Right atrium auricular region (tissue), 2 donors: ENCODE results near the gene SLC9A1. TPM values are rescaled to one million over a fixed set of nuclear protein-coding genes. Genes with fewer than 3 reads are reported as not detected.
"Not testable (repeated sequence)": the region's sequence is repeated elsewhere in the genome, so short reads cannot be mapped to it uniquely, and the experiment has no call there.

Source experiments
- DNase-seq: peaks from one replicate; pipeline ENCODE4 v3.0.0-alpha.2; 2019; ENCODE audit warnings: low spot score
- H3K27ac ChIP-seq, 2 donors: fragments of 200-600 bp; sonication (generic); 1 replicate in 1 of 2; 2 replicates in 1 of 2; pipeline ENCODE4 v1.5.1; 2016 to 2019
- H3K27me3 ChIP-seq, 2 donors: fragments of 200-600 bp; sonication (generic); one replicate each; pipeline versions ENCODE4 v1.5.1 to v1.6.0; 2017 to 2019
- H3K36me3 ChIP-seq: fragments of 200-600 bp; sonication (generic); one replicate; pipeline ENCODE4 v1.5.1; 2016
- H3K4me1 ChIP-seq, 2 donors: fragments of 200-600 bp; sonication (generic); one replicate each; pipeline versions ENCODE4 v1.5.1 to v1.6.0; 2017 to 2019
- H3K4me3 ChIP-seq, 2 donors: fragments of 200-600 bp; sonication (generic); 1 replicate in 1 of 2; 2 replicates in 1 of 2; pipeline ENCODE4 v1.5.1; 2017 to 2019; ENCODE audit warnings: mild to moderate bottlenecking in 1 of 2, moderate library complexity in 1 of 2
- H3K9me3 ChIP-seq, 2 donors: fragments of 200-600 bp; sonication (generic); one replicate each; pipeline ENCODE4 v1.5.1; 2019
- total RNA-seq, 2 donors: library from RNA; depleted of rRNA; stranded (reverse); fragments of >200 nt; gene quantifications; one replicate each; pipeline ENCODE4 v1.1.0, GENCODE V29; 2016
- TF ChIP-seq, protein P1 (sequence below), 2 donors: fragments of 200-600 bp; sonication (generic); IDR thresholded peaks; one replicate each; pipeline ENCODE4 v1.5.1; 2019; ENCODE audit warnings: antibody characterized with exemption in 2 of 2

The SLC9A1 gene
- total RNA-seq, 2 donors from 2014 or later, result 20.0 to 28.3 TPM

DNA sequence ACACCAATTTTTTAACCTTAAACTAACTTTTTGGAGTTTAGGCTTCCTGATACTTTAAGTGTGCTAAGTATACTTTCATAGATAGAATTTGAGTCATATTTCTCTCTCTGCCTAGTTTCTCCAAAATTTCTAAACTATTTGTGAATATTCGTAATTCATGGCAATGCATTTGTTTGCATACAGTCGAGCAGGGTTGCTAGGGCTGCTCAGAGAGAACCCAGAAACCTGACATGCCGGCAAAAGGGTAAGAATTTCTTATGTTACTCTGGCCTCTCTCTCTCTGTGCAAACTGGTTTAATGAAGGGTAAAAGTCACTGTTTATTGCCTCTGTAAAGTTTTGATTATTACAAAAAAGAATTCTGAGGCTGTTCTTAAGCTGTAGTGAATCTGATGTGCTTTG is 25.1 kb upstream of the SLC9A1 start:
- Histone ChIP-seq H3K36me3 (no peaks in the 10 kb centered on the region), H3K27ac (no peak overlapping the region), H3K4me1 (no peaks in the 10 kb centered on the region), H3K4me3 (no peak overlapping the region), H3K9me3 (peaks cover 0 to 15% of the 10 kb centered on the region in 2 donors), H3K27me3 (no peaks in the 10 kb centered on the region)
- TF ChIP-seq, protein P1, sequence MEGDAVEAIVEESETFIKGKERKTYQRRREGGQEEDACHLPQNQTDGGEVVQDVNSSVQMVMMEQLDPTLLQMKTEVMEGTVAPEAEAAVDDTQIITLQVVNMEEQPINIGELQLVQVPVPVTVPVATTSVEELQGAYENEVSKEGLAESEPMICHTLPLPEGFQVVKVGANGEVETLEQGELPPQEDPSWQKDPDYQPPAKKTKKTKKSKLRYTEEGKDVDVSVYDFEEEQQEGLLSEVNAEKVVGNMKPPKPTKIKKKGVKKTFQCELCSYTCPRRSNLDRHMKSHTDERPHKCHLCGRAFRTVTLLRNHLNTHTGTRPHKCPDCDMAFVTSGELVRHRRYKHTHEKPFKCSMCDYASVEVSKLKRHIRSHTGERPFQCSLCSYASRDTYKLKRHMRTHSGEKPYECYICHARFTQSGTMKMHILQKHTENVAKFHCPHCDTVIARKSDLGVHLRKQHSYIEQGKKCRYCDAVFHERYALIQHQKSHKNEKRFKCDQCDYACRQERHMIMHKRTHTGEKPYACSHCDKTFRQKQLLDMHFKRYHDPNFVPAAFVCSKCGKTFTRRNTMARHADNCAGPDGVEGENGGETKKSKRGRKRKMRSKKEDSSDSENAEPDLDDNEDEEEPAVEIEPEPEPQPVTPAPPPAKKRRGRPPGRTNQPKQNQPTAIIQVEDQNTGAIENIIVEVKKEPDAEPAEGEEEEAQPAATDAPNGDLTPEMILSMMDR (IDR thresholded peaks at IDR 0.05), result no peak
- no peak for DNase-seq

DNA sequence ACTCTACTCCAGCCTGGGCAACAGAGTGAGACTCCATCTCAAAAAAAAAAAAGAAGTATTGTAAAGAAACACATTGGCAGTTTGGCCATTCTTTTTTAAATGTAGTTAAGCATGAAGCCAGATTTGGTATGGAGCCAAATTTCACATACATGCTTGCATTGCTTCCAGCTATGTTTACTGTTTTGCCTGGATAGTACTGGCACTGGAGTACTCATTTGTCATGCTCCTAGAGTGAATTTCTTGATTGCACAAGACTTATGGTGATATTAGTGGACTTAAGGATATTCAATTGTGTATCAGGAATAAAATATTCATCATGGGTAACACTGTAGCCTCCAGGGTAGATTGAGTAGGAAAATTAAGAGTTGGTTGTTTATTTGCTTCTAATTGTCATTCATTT is 24.5 kb upstream of the SLC9A1 start:
- peaks cover 0 to 15% of the 10 kb centered on the region in 2 donors for H3K9me3 ChIP-seq
- no peak for DNase-seq
- H3K27me3 ChIP-seq, result no peaks in the 10 kb centered on the region
- TF ChIP-seq, protein P1 (IDR thresholded peaks at IDR 0.05), result no peak
- H3K4me1 ChIP-seq, result no peaks in the 10 kb centered on the region
- H3K4me3 ChIP-seq, result no peak overlapping the region
- no peaks in the 10 kb centered on the region for H3K36me3 ChIP-seq
- no peak overlapping the region for H3K27ac ChIP-seq

DNA sequence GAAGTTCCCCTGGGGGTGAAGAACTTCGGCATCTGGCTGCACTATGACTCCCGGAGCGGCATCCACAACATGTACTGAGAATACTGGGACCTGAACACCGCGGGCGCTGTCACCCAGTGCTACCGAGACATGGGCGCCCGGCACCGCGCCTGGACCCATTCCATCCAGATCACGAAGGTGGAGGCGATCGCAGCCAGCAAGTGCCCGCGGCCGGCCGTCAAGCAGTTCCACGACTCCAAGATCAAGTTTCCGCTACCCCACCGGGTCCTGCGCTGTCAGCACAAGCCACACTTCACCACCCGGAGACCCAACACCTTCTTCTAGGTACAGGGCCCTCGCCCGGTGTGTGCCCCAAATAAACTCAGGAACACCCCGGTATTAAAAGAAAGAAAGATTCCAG is 22.0 kb upstream of the SLC9A1 start:
- H3K4me3 ChIP-seq, result no peak overlapping the region
- H3K9me3 ChIP-seq, result peaks cover 0 to 7% of the 10 kb centered on the region in 2 donors
- no peaks in the 10 kb centered on the region for H3K4me1 ChIP-seq
- TF ChIP-seq, protein P1 (IDR thresholded peaks at IDR 0.05), result no peak
- no peaks in the 10 kb centered on the region for H3K27me3 ChIP-seq
- H3K36me3 ChIP-seq, result no peaks in the 10 kb centered on the region
- no peak overlapping the region for H3K27ac ChIP-seq
- no peak for DNase-seq

DNA sequence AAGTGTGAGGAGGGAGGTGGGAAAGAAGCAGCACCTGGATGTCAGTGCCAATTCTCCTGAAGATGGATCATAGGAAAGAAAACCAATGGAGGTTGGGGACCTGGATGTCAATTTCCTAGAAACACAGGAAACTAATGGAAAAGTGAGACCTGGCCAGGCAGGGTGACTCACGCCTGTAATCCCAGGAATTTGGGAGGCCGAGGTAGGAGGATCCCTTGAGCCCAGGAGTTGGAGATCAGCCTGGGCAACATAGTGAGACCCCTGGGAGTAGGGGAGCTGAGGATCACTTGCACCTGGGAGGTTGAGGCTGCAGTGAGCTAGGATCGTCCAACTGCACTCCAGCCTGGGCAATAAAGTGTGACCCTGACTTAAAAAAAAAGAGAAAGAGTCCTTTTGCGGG is 21.4 kb upstream of the SLC9A1 start:
- TF ChIP-seq, protein P1 (IDR thresholded peaks at IDR 0.05), result no peak
- Histone ChIP-seq H3K9me3 (peaks cover 0 to under 1% of the 10 kb centered on the region in 2 donors), H3K4me1 (no peaks in the 10 kb centered on the region), H3K27ac (no peak overlapping the region), H3K36me3 (no peaks in the 10 kb centered on the region), H3K4me3 (no peak overlapping the region), H3K27me3 (no peaks in the 10 kb centered on the region)
- no peak for DNase-seq

DNA sequence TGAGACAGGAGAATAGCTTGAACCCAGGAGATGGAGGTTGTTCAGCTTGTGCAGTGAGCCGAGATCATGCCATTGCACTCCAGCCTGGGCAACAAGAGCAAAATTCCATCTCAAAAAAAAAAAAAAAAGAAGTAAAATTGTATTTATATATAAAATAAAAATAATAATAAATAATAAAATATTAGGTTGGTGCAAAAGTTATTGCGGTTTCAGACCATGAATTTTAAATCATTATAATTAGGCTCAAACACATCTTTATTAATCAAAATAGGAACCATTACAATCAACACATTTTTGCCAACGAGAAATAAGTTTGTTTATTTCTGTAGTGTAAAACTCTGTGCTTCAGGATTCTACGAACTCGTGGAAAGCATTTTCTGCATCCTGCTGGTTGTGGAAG is 18.1 kb upstream of the SLC9A1 start:
- not testable (repeated sequence) for DNase-seq, H3K27me3 ChIP-seq, H3K4me1 ChIP-seq, H3K4me3 ChIP-seq, H3K27ac ChIP-seq, H3K9me3 ChIP-seq, H3K36me3 ChIP-seq

DNA sequence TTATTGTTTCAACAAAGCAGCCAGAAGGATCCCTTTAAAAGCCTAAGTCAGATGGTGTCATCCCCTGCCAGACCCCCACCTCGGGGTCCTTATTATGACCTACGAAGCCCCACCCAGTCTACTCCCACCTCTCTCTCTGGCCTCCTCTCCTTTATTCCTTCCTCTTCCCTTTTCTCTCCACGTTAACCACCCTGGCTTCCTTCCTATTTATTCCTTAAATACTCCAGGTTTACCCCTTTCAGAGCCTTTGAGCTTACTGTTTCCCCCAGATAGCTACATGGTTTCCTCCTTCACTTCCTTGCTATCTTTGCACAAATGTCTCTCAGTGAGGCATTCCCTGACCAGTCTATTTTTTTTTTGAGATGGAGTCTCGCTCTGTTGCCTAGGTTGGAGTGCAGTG is 12.0 kb upstream of the SLC9A1 start:
- TF ChIP-seq, protein P1 (IDR thresholded peaks at IDR 0.05), result no peak
- H3K4me1 ChIP-seq, result no peaks in the 10 kb centered on the region
- H3K27me3 ChIP-seq, result no peaks in the 10 kb centered on the region
- H3K36me3 ChIP-seq, result no peaks in the 10 kb centered on the region
- no peak for DNase-seq
- H3K4me3 ChIP-seq, result no peak overlapping the region
- H3K9me3 ChIP-seq, result no peaks in the 10 kb centered on the region
- no peak overlapping the region for H3K27ac ChIP-seq
